GM19397 (cell line): ENCODE measurements around the gene CCNY.
"Not testable (repeated sequence)": the region's sequence is repeated elsewhere in the genome, so short reads cannot be mapped to it uniquely, and the experiment has no call there.

ENCODE experiments used
- ATAC-seq: cut with Tn5 transposase; IDR thresholded peaks from one replicate; pipeline ENCODE4 v1.9.1; 2021; ENCODE audit warnings: mild to moderate bottlenecking, moderate library complexity; ENCODE audit not compliant: unreplicated experiment

Gene CCNY

GRCh38 chr10:35336084-35336831 is at the start of gene CCNY:
Gene CCNY (plus strand): TSS chr10:35336509. CDS start chr10:35337054, 545 bp downstream.
- ATAC-seq = peak; percentile 76

GRCh38 chr10:35289198-35289597 is 47.1 kb upstream of the CCNY start:
- ATAC-seq = no peak

- no peak for ATAC-seq
Observed at GRCh38 chr10:35294506-35294905, 41.8 kb upstream of the CCNY start.

- no peak for ATAC-seq
Observed at GRCh38 chr10:35299016-35299415, 37.3 kb upstream of the CCNY start.

- peak; percentile 91 for ATAC-seq
Observed at GRCh38 chr10:35300063-35300699, 36.1 kb upstream of the CCNY start.

GRCh38 chr10:35304649-35305048 is 31.7 kb upstream of the CCNY start:
- no peak for ATAC-seq

- no peak for ATAC-seq
Observed at GRCh38 chr10:35306852-35307251, 29.5 kb upstream of the CCNY start.

- ATAC-seq = no peak
Observed at GRCh38 chr10:35307297-35307696, 29.0 kb upstream of the CCNY start.

- ATAC-seq = no peak
Observed at GRCh38 chr10:35308809-35309208, 27.5 kb upstream of the CCNY start.

- ATAC-seq = not testable (repeated sequence)
Observed at GRCh38 chr10:35314142-35314541, 22.2 kb upstream of the CCNY start.

GRCh38 chr10:35315235-35315634 is 21.1 kb upstream of the CCNY start:
- not testable (repeated sequence) for ATAC-seq

GRCh38 chr10:35316218-35316967 is 19.9 kb upstream of the CCNY start:
- ATAC-seq = no peak

- no peak for ATAC-seq
Observed at GRCh38 chr10:35318551-35318950, 17.8 kb upstream of the CCNY start.

- ATAC-seq = no peak
Observed at GRCh38 chr10:35320341-35320740, 16.0 kb upstream of the CCNY start.

- ATAC-seq = no peak
Observed at GRCh38 chr10:35322636-35323035, 13.7 kb upstream of the CCNY start.

GRCh38 chr10:35324196-35324595 is 12.1 kb upstream of the CCNY start:
- ATAC-seq = no peak

- ATAC-seq = no peak
Observed at GRCh38 chr10:35326466-35327235, 9.7 kb upstream of the CCNY start.

GRCh38 chr10:35327790-35328403 is 8.4 kb upstream of the CCNY start:
- no peak for ATAC-seq

GRCh38 chr10:35328404-35329037 is 7.8 kb upstream of the CCNY start:
- no peak for ATAC-seq

GRCh38 chr10:35329520-35329919 is 6.8 kb upstream of the CCNY start:
- no peak for ATAC-seq
